Osteoblast (primary cell): ENCODE measurements around the gene CIAPIN1. TPM values are rescaled to one million over a fixed set of nuclear protein-coding genes. Genes with fewer than 3 reads are reported as not detected.

ENCODE experiments used
- DNase-seq: peaks from one replicate; pipeline ENCODE4 v3.0.0; 2011; ENCODE audit warnings: low spot score, mixed read lengths; ENCODE audit not compliant: insufficient read length; ENCODE audit errors: missing footprints
- H2AFZ ChIP-seq: 2 replicates; pipeline ENCODE4 v1.6.0; 2011; ENCODE audit warnings: mild to moderate bottlenecking, low read length
- H3K27ac ChIP-seq: 2 replicates; pipeline ENCODE4 v1.5.1; 2011; ENCODE audit warnings: mild to moderate bottlenecking, low read depth, low read length, moderate library complexity
- H3K27me3 ChIP-seq: 2 replicates; pipeline ENCODE4 v1.6.0; 2012; ENCODE audit warnings: mild to moderate bottlenecking, control low read depth, inconsistent platforms, low read length, moderate library complexity; ENCODE audit not compliant: insufficient read depth
- H3K36me3 ChIP-seq: 2 replicates; pipeline ENCODE4 v1.5.1; 2011; ENCODE audit warnings: mild to moderate bottlenecking, low read length, control low read depth, moderate library complexity; ENCODE audit not compliant: insufficient read depth
- H3K4me1 ChIP-seq: 2 replicates; pipeline ENCODE4 v1.5.1; 2011; ENCODE audit warnings: mild to moderate bottlenecking, low read length, control low read depth, moderate library complexity; ENCODE audit not compliant: insufficient read depth
- H3K4me2 ChIP-seq: 2 replicates; pipeline ENCODE4 v1.6.0; 2011; ENCODE audit warnings: mild to moderate bottlenecking, low read length; ENCODE audit not compliant: insufficient read depth
- H3K4me3 ChIP-seq: fragments of 200-600 bp; sonication (generic); 3 replicates; pipeline ENCODE4 v1.5.1; 2012; ENCODE audit warnings: mild to moderate bottlenecking, low read length, inconsistent platforms; ENCODE audit not compliant: insufficient read depth
- H3K79me2 ChIP-seq: 2 replicates; pipeline ENCODE4 v1.6.0; 2012; ENCODE audit warnings: mild to moderate bottlenecking, low read length, control low read depth, inconsistent platforms; ENCODE audit not compliant: insufficient read depth
- H3K9me3 ChIP-seq: 2 replicates; pipeline ENCODE4 v1.5.1; 2011; ENCODE audit warnings: low read depth, low read length, control low read depth
- H4K20me1 ChIP-seq: 2 replicates; pipeline ENCODE4 v1.6.0; 2012; ENCODE audit warnings: mild to moderate bottlenecking, low read length, control low read depth; ENCODE audit not compliant: insufficient read depth
- total RNA-seq: library from RNA; depleted of rRNA; stranded (reverse); fragments of >200 nt; gene quantifications from 2 replicates; pipeline ENCODE4 v1.2.3, GENCODE V29; 2012
- TF ChIP-seq, protein P1 (sequence below): IDR thresholded peaks from 2 replicates; pipeline ENCODE4 v1.5.1; 2011; ENCODE audit warnings: mild to moderate bottlenecking, low read depth, low read length, moderate library complexity; ENCODE audit errors: extremely low read depth

The CIAPIN1 gene
- total RNA-seq, 1 donor = 39.8 TPM

DNA sequence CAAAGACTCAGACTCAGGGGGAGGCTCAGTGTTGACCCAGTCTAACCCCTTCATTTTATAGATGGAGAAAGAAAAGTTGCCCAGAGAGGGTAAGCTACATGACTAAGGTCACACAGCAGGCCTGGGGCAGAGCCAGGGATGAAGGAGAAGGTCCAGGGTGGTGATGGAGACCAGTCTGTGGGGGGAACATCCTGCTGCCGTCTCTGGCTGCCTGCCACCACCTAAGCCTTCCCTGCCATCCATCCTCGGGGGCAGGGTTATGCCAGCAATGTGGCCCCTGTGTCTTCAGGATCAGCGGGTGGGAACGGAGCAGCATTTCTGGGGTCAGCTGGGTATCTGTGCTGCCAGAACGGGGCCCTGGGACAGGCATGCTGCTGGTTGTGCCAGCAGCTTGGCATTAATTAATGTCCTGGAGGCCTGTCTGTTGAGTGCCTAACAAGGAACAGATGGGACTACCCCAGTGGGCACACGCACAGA, 33.6 kb upstream of the CIAPIN1 start:
- Histone ChIP-seq H3K9me3 (no peaks in the 10 kb centered on the region), H3K4me3 (no peak overlapping the region), H3K4me2 (no peak overlapping the region), H3K36me3 (no peaks in the 10 kb centered on the region), H3K27me3 (no peaks in the 10 kb centered on the region), H3K4me1 (peaks cover 27% of the 10 kb centered on the region), H3K79me2 (peaks cover 31% of the 10 kb centered on the region), H4K20me1 (peaks cover 27% of the 10 kb centered on the region), H2AFZ (no peak overlapping the region), H3K27ac (no peak overlapping the region)
- DNase-seq = peak; percentile 59
- TF ChIP-seq, protein P1, sequence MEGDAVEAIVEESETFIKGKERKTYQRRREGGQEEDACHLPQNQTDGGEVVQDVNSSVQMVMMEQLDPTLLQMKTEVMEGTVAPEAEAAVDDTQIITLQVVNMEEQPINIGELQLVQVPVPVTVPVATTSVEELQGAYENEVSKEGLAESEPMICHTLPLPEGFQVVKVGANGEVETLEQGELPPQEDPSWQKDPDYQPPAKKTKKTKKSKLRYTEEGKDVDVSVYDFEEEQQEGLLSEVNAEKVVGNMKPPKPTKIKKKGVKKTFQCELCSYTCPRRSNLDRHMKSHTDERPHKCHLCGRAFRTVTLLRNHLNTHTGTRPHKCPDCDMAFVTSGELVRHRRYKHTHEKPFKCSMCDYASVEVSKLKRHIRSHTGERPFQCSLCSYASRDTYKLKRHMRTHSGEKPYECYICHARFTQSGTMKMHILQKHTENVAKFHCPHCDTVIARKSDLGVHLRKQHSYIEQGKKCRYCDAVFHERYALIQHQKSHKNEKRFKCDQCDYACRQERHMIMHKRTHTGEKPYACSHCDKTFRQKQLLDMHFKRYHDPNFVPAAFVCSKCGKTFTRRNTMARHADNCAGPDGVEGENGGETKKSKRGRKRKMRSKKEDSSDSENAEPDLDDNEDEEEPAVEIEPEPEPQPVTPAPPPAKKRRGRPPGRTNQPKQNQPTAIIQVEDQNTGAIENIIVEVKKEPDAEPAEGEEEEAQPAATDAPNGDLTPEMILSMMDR = no peak

DNA sequence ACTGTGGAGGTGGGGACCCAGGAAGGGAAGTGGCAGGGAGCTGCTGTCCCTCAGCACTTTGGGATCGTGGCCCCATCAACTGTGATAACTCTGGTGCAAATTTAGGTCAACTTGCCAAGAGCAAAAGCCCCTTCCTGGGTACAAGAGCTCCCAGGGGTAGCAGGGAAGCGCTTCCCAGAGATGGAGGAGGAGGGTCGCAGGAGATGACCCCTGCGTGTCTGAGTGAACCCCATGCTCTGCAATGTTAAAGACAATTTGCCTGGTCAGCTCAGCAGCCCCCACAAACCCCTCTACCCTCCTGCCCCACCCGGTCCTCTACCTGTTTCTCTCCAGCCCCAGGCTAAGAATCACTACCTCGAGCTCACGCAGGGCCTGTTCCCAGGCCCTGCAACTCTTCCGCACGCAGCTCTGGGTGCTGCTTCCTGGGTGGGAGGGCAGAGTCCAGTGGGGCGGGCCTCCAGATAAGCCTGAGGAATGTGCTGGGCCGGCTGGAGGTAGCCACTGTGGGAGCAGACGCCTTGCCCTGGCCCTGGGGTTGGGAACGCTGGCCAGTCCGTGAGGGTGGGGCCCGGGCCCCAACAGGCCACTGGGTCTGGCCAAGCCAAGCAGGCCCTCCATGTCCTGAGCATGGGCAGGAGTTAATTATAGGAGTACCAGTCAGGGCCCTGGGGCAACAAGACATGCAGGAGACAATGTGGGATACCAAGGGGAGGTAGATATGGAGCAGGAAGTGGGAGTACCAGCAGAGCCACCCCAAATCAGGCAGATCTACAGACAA, 33.0 kb upstream of the CIAPIN1 start:
- DNase-seq = peak; percentile 96
- TF ChIP-seq, protein P1 = no peak
- no peaks in the 10 kb centered on the region for H3K9me3 ChIP-seq
- H3K4me3 ChIP-seq = peak overlapping the region; percentile 75
- peaks cover 31% of the 10 kb centered on the region for H3K79me2 ChIP-seq
- H2AFZ ChIP-seq = peak overlapping the region; percentile 50
- peaks cover 28% of the 10 kb centered on the region for H4K20me1 ChIP-seq
- no peaks in the 10 kb centered on the region for H3K36me3 ChIP-seq
- peaks cover 24% of the 10 kb centered on the region for H3K4me1 ChIP-seq
- no peaks in the 10 kb centered on the region for H3K27me3 ChIP-seq
- H3K4me2 ChIP-seq = peak overlapping the region; percentile 94
- peak overlapping the region; percentile 19 for H3K27ac ChIP-seq

DNA sequence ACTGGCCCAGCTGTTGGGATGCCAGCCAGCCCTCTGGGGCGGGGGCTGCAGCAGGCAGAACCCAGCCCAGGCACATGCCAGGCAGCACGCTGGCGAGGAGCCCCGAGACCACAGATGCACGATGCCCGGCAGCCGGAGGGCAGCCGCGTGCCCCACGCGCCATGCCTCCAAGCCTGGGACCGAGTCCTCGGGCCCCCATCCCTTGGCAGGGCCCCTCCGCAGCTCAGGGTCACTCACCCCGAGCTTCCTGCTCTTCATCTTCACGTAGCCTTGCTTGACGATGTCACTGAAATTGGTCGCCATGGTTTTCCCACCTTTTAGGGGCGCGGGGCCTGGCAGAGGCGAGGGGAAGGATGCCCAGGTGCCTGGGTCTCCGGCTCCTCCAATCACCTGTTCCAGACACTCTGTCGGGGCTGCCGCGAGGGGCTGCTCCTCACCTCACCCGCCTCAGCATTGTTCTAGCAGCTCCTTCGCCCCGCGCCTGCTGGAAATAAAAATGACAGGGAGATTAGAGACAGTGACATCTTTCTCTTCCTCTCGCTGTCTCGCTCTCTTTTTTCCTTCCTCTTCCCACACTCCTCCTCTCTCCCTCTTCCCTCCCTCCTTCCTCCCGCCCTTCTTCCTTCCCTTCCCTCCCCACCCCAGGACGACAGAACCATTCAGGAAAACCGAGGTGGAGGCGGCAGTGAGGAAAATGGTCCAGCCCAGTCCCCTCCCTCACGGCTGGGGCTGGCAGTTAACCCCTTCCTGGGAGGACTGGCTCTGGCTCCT, 32.2 kb upstream of the CIAPIN1 start:
- Histone ChIP-seq H3K27ac (peak overlapping the region; percentile 19), H3K27me3 (no peaks in the 10 kb centered on the region), H3K9me3 (no peaks in the 10 kb centered on the region), H3K4me2 (peak overlapping the region; percentile 94), H3K4me3 (peak overlapping the region; percentile 75), H2AFZ (peak overlapping the region; percentile 50), H4K20me1 (peaks cover 29% of the 10 kb centered on the region), H3K4me1 (peaks cover 24% of the 10 kb centered on the region), H3K36me3 (peaks cover 4% of the 10 kb centered on the region), H3K79me2 (peaks cover 31% of the 10 kb centered on the region)
- TF ChIP-seq, protein P1 = no peak
- DNase-seq = peak; percentile 96
